HK-2 (cell line): ENCODE measurements around the gene NFATC1.
A peak's percentile ranks its signal among the peaks of the same experiment; 100 is the strongest.
"Not testable (repeated sequence)": the region's sequence is repeated elsewhere in the genome, so short reads cannot be mapped to it uniquely, and the experiment has no call there.

Source experiments
- DNase-seq: peaks from one replicate; pipeline ENCODE4 v3.0.0-alpha.2; 2018; ENCODE audit not compliant: unreplicated experiment

The NFATC1 gene

DNA sequence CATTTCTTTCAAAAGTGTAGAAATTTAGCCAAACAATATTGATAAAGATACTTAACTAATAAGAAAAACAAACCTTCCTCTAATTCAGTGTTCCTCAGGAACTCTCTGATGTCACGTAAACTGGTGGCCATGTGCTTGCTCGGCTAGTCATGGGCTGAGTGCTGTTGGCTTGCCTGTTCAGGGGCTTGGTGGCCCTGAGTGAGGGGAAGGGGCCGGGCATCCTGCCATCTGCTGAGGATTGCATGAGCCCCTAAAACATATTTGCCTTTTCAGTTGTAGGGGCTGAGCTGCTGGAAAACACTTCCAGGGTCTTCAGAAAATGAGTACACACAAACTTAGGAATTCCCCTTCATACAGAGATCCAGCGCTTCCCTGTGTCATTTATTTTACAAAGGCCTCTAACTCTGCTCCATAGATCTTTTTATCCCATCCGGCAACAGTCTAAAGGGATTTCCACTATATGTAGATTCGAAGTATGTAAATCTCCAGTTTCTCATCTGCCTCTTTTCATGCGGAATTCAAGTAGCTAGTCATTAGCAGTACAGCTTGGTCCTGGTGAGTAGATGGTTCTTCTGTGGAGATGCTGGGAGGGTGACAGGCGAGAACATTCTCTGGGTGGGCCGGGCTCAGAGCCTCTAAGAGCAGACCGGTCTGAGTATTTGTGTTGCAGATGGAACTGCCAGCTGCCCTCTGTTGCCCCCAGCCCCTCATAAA is 20.1 kb upstream of the NFATC1 start:
- DNase-seq = no peak

DNA sequence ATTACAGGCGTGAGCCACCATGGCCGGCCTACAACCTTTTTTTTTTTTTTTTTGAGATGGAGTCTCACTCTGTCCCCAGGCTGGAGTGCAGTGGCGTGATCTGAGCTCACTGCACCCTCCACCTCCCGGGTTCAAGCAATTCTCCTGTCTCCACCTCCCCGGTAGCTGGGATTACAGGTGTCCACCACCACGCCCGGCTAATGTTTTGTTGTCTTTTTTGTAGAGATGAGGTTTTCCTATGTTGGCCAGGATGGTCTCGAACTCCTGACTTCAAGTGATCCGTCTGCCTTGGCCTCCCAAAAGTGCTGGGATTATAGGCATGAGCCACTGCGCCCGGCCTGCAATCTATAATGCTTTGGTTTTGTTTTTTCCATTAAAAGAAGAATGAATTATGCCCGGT is 19.1 kb upstream of the NFATC1 start:
- not testable (repeated sequence) for DNase-seq

DNA sequence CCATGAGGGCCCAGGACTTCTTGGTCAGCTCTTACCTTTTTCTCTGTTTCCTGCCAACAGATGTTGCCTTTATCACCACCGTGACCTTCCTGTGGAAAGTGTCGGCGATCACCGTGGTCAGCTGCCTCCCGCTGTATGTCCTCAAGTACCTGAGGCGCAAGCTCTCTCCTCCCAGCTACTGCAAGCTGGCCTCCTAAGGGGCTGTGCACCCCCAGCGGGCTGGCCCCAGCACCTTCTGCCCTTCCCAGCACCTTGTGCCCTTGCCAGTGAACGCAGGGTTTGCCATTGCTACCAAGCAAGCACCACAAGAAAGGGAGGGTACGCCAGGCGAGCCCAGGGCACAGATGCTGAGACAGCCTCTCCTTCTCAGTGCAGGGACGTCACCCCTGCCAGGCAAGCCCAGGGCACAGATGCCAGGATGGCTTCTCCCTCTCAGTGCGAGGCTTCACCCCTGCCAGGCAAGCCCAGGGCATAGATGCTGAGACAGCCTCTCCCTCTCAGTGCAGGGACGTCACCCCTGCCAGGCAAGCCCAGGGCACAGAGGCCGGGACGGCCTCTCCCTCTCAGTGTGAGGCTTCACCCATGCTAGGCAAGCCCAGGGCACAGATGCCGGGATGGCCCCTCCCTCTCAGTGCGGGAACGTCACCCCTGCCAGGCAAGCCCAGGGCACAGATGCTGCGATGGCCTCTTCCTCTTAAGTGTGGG is 18.4 kb upstream of the NFATC1 start:
- DNase-seq = no peak

DNA sequence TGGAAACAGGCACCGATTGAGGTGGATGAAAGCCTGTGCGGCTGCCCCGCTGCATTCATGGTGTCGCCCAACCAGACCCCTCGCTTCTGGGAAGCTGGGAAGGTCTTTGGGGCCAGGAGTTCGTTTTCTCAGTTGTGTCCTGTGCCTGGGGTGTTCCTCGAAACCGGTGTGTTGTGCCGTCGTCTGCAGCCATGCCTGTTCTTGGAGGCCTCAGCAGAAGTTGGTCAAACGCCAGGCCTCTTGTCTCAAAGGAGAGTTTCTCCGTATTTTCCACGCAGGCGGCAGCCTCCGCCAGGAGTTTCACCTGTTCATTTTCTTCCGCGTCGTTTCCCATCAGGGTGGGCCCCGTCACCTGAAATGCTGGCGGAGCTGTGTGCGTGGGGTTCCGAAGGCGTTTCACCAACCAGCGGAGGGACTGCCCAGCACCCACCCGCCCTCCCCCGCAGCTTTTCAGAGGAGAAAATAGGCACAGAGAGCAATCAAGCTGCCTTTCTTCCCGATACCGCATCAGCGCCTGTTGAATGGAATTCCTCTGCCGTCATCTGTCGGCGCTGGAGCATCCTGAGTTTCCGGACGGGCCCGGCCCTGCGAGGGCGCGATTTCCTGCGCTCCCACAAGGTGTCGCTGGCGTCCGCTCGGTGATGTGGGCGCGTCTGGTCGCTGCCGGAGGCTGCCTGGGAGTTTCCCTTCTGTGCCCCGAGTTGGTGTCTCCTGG is 17.0 kb upstream of the NFATC1 start:
- DNase-seq = peak; percentile 81

GRCh38 chr18:79379251-79379905 is 16.4 kb upstream of the NFATC1 start:
- no peak for DNase-seq

- no peak for DNase-seq
These were observed 15.6 kb upstream of the NFATC1 start for GRCh38 chr18:79379931-79380815.

DNA sequence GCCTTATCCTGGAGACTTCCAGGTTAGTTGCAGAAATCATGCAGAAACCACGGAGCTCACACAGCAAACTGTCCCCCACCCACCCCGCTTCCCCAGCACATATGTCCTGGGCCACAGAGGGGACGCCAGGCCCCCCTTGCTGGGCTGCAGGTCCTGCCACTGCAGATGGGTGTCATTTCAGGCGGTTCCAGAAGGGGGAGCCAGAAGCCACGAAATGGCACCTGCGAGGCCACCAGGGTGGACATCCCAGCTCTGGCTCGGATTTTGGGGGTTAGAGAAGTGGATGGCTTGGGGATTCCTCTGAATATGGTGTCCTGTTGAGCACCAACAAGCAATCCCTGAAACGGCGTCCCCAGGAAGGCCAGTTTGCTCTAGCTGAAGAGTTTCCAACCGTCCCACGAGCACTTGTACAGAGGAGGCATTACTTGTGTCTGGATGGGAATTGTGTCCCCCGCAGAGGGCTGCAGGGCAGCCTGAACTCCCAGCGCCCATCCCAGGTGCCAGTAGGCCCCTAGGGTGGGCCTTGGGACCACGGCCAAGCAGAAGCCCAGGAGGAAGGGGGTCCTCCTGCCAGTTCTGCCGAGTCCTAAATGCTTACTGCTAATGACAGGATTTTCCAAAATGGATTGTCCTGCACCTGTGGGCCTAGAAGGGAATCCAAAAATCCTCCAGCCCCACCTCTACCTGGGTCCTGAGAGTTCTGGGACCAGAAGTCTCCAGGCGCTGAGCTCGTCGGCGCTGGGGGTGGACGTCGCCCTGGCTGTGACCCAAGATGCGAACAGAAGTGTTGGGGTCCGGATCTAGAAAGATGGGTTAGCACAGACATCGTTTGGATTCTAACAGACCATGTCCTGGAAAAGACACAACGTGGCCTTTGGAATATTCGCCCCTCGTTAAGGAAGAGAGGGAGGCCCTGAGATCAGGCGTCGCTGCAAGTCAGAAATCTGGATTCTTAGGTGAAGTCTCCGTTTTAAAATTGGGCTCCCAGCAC is 14.6 kb upstream of the NFATC1 start:
- DNase-seq = peak; percentile 60

DNA sequence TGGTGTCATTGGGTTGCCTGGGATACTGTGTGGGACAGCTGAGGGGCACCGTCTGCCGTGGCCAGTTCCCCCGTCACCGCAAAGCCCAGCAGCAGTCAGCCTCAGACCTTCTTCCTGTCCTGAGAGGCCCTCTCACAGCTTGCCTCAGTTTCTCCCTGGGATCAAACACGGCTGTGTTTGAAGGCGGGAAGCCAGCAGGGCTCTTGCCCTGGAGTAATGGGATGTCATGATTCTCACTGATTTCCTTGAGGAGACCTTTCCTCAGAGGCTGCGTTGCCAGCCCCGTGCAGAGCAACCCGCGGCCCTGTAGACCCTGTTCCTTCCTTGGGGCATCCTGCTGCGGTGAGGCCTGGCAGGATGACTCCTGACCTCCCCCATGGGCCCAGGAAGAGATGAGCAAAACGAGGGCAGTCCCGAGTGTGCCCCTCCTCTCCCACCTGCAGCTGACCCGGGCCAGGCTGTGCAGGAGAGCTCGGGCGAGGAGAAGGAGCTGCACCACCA is 13.9 kb upstream of the NFATC1 start:
- DNase-seq = no peak

DNA sequence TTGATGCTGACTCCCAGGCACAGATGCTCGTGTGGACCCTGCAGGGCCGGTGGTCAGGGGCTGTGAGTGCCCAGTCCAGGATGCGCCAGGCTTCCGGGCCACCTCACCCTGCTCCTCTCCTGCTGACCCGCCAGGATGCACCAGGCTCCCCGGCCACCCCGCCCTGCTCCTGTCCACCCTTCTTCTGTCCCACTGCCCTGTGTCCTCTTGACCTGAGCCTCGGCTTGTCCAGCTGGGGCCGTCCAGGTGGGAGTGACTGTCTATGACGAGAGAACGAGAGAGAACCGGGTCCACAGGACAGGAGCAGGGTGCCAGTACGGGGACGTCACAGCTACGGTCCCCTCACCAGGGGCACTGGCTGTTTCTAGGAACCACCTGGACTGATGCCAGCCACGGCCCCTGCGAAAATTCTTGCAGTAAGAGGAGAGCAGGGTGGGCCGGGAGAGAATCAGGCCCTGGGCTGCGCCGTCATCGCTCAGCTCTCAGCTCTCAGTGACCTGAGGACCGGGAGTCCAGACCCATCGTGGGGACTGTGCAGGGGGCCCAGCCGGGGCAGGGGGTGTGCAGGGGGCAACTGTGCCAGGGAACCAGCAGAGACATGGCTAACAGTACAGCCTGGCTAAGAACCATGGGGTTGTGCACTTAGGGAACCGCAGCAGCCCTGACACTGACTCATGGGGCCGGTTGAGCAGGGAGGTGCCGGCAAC is 12.9 kb upstream of the NFATC1 start:
- DNase-seq = no peak

DNA sequence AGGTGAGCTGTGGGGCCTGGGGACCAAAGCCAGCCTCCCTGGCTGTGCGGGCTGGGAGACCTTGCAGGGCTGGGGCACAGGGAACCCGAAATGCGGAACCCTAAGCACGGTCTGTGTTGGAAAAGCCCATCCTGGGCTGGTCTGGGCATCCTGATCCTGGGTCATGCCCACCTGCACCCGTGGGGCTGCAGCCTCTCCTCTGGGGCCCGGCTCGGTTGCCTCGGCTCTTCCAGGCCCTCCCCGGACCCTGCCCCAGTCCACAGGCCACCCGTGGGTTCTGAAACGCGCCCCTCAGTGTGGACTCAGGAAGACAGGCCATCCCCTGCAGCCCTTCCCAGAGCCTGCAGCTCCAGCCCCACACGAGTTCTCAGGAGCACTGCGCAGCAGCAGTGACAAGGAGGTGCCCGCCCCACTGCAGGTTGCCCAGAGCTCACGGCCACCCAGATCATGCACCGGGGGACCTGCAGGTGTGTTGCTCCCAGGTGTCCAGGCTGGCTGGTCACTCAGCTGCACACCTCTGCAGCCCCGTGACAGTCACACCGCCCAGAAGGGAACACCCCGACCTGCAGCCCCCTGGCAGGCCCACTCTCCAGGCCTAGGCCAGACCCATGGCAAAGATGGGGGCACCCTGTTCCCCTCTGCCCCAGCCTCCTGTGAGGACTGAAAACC is 12.2 kb upstream of the NFATC1 start:
- no peak for DNase-seq

GRCh38 chr18:79384151-79384807 is 11.5 kb upstream of the NFATC1 start:
- no peak for DNase-seq

GRCh38 chr18:79384834-79385233 is 10.9 kb upstream of the NFATC1 start:
- no peak for DNase-seq

- DNase-seq = no peak
These were observed 10.4 kb upstream of the NFATC1 start for GRCh38 chr18:79385326-79385707.

DNA sequence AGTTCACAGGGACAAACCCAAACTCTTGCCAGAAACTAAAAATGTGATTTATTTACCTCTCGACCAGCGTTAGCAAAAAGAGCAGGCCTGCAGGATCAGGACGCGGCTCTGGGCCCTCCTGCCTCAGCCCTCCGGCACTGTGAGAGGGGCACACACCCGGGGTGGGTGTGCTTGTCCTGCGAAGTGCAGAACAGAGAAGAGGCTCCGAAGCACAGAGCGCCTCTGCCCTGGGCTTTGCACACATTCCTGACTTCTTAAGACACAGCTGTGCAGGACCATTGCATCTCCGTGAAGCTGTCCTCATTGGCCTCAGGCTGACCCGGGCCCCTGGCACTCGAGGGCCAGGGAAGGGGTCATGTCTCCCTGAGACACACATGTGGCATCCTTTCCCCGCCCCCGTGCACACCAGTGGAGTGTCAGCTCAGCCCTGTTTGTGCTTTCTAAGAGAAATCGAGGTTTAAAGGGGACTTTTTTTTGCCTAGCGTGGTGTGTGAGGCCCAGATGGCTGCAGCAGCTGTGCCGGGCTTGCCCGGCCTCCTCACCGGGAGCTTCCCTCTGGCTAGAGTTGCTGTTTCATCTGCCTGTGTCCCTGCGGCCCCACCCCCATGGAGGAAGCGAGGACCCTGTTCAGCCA is 9.9 kb upstream of the NFATC1 start:
- DNase-seq = no peak

DNA sequence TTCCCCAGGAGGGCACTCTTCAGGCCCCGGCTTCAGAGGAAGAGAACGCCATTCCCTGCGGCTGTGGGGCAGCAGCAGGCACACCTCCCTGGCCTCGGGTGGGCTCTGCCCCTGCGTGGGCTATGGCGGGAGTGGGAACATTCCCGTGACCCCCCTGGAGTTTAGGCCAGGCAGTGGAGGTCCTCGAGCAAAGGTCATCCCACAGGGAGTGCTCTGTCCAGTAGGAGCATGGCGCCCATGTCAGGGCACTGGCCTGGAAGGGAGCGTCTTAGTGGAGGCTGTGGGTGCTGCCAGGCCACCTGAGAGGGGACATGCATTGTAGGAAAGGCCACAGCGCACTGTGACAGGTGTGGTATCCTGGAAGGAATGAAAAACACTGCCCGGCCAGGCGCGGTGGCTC is 9.2 kb upstream of the NFATC1 start:
- DNase-seq = no peak

- no peak for DNase-seq
These were observed 8.5 kb upstream of the NFATC1 start for GRCh38 chr18:79387214-79387613.

GRCh38 chr18:79387615-79388014 is 8.1 kb upstream of the NFATC1 start:
- no peak for DNase-seq

DNA sequence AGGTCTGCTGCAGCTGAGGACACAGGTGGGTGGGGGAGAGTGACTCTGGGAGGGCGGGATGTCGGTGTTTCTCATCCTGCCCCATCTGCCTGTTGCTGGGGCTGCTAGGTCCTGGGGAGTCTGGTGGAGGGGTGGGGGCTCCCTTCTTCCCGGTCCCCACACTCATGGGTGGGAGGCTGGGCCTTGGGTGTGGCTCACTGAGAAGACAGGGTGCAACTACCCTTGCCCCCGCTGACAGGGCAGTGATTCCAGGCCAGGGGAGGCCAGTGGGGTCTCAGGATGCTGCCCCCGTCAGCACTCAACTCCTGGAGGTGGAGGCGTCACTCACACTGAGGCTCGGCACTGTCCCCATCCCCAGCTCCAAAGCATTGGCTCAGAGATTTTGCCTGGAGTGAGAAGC is 7.7 kb upstream of the NFATC1 start:
- DNase-seq = no peak
